ENCODE results near the gene C20orf96. TPM values are rescaled to one million over a fixed set of nuclear protein-coding genes. Genes with fewer than 3 reads are reported as not detected.

Gene C20orf96
- total RNA-seq, 1 experiment from 2014 or later, result 25.7 TPM

DNA sequence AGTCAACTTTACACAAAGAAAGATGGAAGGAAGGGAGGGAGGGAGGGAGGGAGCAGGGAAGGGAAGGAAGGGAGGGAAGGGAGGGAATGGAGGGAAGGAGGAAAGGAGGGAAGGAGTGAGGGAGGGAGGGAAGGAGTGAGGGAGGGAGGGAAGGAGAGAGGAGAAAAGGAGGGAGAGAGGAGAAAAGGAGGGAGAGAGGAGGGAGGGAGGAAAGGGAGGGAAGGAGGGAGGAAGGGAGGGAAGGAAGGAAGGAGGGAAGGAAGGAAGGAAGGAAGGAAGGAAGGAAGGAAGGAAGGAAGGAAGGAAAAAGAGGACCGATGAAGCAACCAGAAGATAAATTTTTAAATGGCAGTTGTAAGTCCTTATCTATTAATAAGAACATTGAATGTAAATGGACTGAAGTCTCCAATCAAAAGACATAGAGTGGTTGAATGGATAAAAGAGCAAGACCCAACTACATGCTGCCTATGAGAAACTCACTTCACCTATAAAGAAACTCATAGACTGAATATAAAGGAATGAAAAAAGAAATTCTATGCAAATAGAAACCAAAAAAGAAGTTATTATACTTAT lies 69.2 kb downstream of the C20orf96 start:
- Histone ChIP-seq H3K4me2 (no peak overlapping the region), H3K27ac (no peak overlapping the region), H3K79me2 (ENCODE audit: low read depth) (no peaks in the 10 kb centered on the region), H2AFZ (no peak overlapping the region), H3K4me1 (replicated peaks; ENCODE audit: insufficient read depth) (no peaks in the 10 kb centered on the region), H3K4me3 (no peak overlapping the region), H3K27me3 (ENCODE audit: insufficient read depth, low read depth) (peaks cover 25% of the 10 kb centered on the region; the same call in 1 of the 2 replicates), H3K9me3 (ENCODE audit: insufficient read depth, low read depth) (no peaks in the 10 kb centered on the region), H3K36me3 (ENCODE audit: low read depth) (no peaks in the 10 kb centered on the region), H4K20me1 (ENCODE audit: insufficient read depth) (no peaks in the 10 kb centered on the region), H3F3A (ENCODE audit: insufficient read depth, low read depth) (no peaks in the 10 kb centered on the region), H3K9me2 (ENCODE audit: insufficient read depth) (peaks cover 4% of the 10 kb centered on the region; the same call in 1 of the 2 replicates)
- ChIA-PET CTCF (no interaction called here), POLR2A (ENCODE audit: unreplicated experiment) (no interaction called here)
- BruUV-seq (replicated peaks), result no TSS peak
- intact Hi-C loops (cut with micrococcal nuclease; ENCODE audit: unreplicated experiment), result no loop called here
- no peak for TF ChIP-seq EZH2 (IDR thresholded peaks at IDR 0.05; ENCODE audit: low read depth)
- TF ChIP-seq, protein P1, sequence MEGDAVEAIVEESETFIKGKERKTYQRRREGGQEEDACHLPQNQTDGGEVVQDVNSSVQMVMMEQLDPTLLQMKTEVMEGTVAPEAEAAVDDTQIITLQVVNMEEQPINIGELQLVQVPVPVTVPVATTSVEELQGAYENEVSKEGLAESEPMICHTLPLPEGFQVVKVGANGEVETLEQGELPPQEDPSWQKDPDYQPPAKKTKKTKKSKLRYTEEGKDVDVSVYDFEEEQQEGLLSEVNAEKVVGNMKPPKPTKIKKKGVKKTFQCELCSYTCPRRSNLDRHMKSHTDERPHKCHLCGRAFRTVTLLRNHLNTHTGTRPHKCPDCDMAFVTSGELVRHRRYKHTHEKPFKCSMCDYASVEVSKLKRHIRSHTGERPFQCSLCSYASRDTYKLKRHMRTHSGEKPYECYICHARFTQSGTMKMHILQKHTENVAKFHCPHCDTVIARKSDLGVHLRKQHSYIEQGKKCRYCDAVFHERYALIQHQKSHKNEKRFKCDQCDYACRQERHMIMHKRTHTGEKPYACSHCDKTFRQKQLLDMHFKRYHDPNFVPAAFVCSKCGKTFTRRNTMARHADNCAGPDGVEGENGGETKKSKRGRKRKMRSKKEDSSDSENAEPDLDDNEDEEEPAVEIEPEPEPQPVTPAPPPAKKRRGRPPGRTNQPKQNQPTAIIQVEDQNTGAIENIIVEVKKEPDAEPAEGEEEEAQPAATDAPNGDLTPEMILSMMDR (conservative IDR thresholded peaks at IDR 0.05), result no peak
- DNase-seq, result no peak

Other genes starting within 250 kb of the C20orf96 start
- not detected in 2 replicates for gene DEFB125, start 203.1 kb downstream of the C20orf96 start, total RNA-seq (2021)
- gene DEFB126, start 148.2 kb downstream of the C20orf96 start, total RNA-seq (2021), result not detected in 2 replicates
- not detected in 2 replicates for gene DEFB127, start 133.3 kb downstream of the C20orf96 start, total RNA-seq (2021)
- not detected in 2 replicates for gene DEFB128, start 101.0 kb downstream of the C20orf96 start, total RNA-seq (2021)
- gene DEFB129, start 63.5 kb downstream of the C20orf96 start, total RNA-seq (2021), result not detected in 2 replicates
- not detected in 2 replicates for gene DEFB132, start 33.0 kb downstream of the C20orf96 start, total RNA-seq (2021)
- gene ZCCHC3, start 6.8 kb upstream of the C20orf96 start, total RNA-seq (2021), result 16.0 and 17.7 TPM in 2 replicates
- 49.5 and 57.1 TPM in 2 replicates for gene SOX12, start 34.8 kb upstream of the C20orf96 start, total RNA-seq (2021)
- 15.0 and 16.5 TPM in 2 replicates for gene NRSN2, start 56.4 kb upstream of the C20orf96 start, total RNA-seq (2021)
- 81.0 and 82.0 TPM in 2 replicates for gene TRIB3, start 90.0 kb upstream of the C20orf96 start, total RNA-seq (2021)
- 176 and 212 TPM in 2 replicates for gene RBCK1, start 117.5 kb upstream of the C20orf96 start, total RNA-seq (2021)
- gene TBC1D20, start 171.8 kb upstream of the C20orf96 start, total RNA-seq (2021), result 27.8 and 32.8 TPM in 2 replicates

Data from PC-9 (cell line).